Fibroblast of skin of abdomen (primary cell): Measurements from ENCODE around the gene OR2A25. TPM values are rescaled to one million over a fixed set of nuclear protein-coding genes. Genes with fewer than 3 reads are reported as not detected.
"Not testable (repeated sequence)": the region's sequence is repeated elsewhere in the genome, so short reads cannot be mapped to it uniquely, and the experiment has no call there.

ENCODE experiments used
- DNase-seq: peaks from one replicate; pipeline ENCODE4 v3.0.0-alpha.2; 2013
- polyA plus RNA-seq, 2 experiments: library from polyadenylated mRNA; unstranded; fragments of 120-200 nt; gene quantifications; one replicate each; pipeline ENCODE4 v1.2.1, GENCODE V29; 2013; ENCODE audit not compliant: insufficient read length in 2 of 2

The OR2A25 gene
- polyA plus RNA-seq (2013, experiment 1 of 2; ENCODE audit: insufficient read length): not detected
- polyA plus RNA-seq (2013, experiment 2 of 2; ENCODE audit: insufficient read length): not detected

GRCh38 chr7:144069511-144069910 is at the start of gene OR2A25:
OR2A25 (plus strand) TSS chr7:144069811; CDS start chr7:144074220, 4,409 bp downstream.
- no peak for DNase-seq

GRCh38 chr7:144020340-144020739 is 49.3 kb upstream of the OR2A25 start:
- DNase-seq: no peak

GRCh38 chr7:144022169-144022568 is 47.4 kb upstream of the OR2A25 start:
- no peak for DNase-seq

- no peak for DNase-seq
Measured at GRCh38 chr7:144023171-144023827, 46.3 kb upstream of the OR2A25 start.

- DNase-seq: no peak
Measured at GRCh38 chr7:144024213-144024612, 45.4 kb upstream of the OR2A25 start.

- no peak for DNase-seq
Measured at GRCh38 chr7:144026203-144026883, 43.3 kb upstream of the OR2A25 start.

- DNase-seq: peak; percentile 10
Measured at GRCh38 chr7:144027070-144027469, 42.5 kb upstream of the OR2A25 start.

GRCh38 chr7:144027974-144028373 is 41.6 kb upstream of the OR2A25 start:
- DNase-seq: no peak

- no peak for DNase-seq
Measured at GRCh38 chr7:144028547-144028946, 41.1 kb upstream of the OR2A25 start.

- no peak for DNase-seq
Measured at GRCh38 chr7:144032516-144032915, 37.1 kb upstream of the OR2A25 start.

GRCh38 chr7:144032985-144033709 is 36.5 kb upstream of the OR2A25 start:
- no peak for DNase-seq

GRCh38 chr7:144035385-144035784 is 34.2 kb upstream of the OR2A25 start:
- no peak for DNase-seq

GRCh38 chr7:144036302-144036885 is 33.2 kb upstream of the OR2A25 start:
- DNase-seq: no peak

GRCh38 chr7:144037414-144038035 is 32.1 kb upstream of the OR2A25 start:
- no peak for DNase-seq

- no peak for DNase-seq
Measured at GRCh38 chr7:144038887-144039286, 30.7 kb upstream of the OR2A25 start.

GRCh38 chr7:144048648-144049047 is 21.0 kb upstream of the OR2A25 start, which contains the start of gene OR2A5:
OR2A5 (plus strand) TSS chr7:144048948; CDS start chr7:144050402, 1,454 bp downstream.
- DNase-seq: no peak

- DNase-seq: no peak
Measured at GRCh38 chr7:144049491-144049890, 20.1 kb upstream of the OR2A25 start.

GRCh38 chr7:144050093-144050492 is 19.5 kb upstream of the OR2A25 start:
- no peak for DNase-seq

- not testable (repeated sequence) for DNase-seq
Measured at GRCh38 chr7:144050884-144051283, 18.7 kb upstream of the OR2A25 start.

GRCh38 chr7:144057954-144058353 is 11.7 kb upstream of the OR2A25 start:
- no peak for DNase-seq

GRCh38 chr7:144063710-144064109 is 5.9 kb upstream of the OR2A25 start:
- DNase-seq: no peak

- DNase-seq: no peak
Measured at GRCh38 chr7:144069953-144070352, 342 bp downstream of the OR2A25 start.
